OCI-LY7 (cell line): ENCODE measurements around the gene ARL17A.
"Not testable (repeated sequence)": the region's sequence is repeated elsewhere in the genome, so short reads cannot be mapped to it uniquely, and the experiment has no call there.

Experiments used
- EZH2phosphoT487 ChIP-seq: fragments of 200-600 bp; sonication (generic); IDR thresholded peaks from 2 replicates; pipeline ENCODE4 v1.6.1; 2018; ENCODE audit warnings: low read depth, borderline replicate concordance, mild to moderate bottlenecking, mixed run types, antibody characterized with exemption, low read length, moderate library complexity, mixed read lengths
- TF ChIP-seq, protein P1 (sequence below): fragments of 200-600 bp; sonication (generic); conservative IDR thresholded peaks from 2 replicates; pipeline ENCODE4 v1.5.1; 2014; ENCODE audit warnings: mild to moderate bottlenecking, antibody characterized with exemption, low read length, moderate library complexity, mixed read lengths

DNA sequence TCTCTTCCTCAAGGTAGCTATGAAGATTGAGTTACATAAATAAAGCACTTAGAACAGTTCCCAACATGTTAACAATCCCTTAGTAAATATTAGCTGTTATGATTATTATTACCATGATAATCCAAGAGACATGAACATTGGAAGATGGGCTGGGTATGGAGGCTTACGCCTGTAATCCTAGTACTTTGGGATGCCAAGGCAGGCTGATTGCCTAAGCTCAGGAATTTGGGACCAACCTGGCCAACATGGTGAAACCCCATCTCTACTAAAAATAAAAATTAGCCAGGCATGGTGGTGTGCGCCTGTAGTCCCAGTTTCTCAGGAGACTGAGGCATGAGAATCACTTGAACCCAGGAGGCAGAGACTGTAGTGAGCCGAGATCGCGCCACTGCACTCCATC lies 45.2 kb upstream of the ARL17A start:
- TF ChIP-seq, protein P1, sequence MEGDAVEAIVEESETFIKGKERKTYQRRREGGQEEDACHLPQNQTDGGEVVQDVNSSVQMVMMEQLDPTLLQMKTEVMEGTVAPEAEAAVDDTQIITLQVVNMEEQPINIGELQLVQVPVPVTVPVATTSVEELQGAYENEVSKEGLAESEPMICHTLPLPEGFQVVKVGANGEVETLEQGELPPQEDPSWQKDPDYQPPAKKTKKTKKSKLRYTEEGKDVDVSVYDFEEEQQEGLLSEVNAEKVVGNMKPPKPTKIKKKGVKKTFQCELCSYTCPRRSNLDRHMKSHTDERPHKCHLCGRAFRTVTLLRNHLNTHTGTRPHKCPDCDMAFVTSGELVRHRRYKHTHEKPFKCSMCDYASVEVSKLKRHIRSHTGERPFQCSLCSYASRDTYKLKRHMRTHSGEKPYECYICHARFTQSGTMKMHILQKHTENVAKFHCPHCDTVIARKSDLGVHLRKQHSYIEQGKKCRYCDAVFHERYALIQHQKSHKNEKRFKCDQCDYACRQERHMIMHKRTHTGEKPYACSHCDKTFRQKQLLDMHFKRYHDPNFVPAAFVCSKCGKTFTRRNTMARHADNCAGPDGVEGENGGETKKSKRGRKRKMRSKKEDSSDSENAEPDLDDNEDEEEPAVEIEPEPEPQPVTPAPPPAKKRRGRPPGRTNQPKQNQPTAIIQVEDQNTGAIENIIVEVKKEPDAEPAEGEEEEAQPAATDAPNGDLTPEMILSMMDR: not testable (repeated sequence)
- not testable (repeated sequence) for TF ChIP-seq EZH2phosphoT487
